NCI-H748 treated with DMSO at 0.1 percent for 48 hours (cell line): ENCODE measurements around the gene NFE2.
"Not testable (repeated sequence)": the region's sequence is repeated elsewhere in the genome, so short reads cannot be mapped to it uniquely, and the experiment has no call there.

Source experiments
- DNase-seq: peaks from one replicate; lab custom pipeline; 2025; lab: John Stamatoyannopoulos, UW

The NFE2 gene

GRCh38 chr12:54300732-54301427, at the start of gene NFE2:
TSS of gene NFE2 (minus strand) at chr12:54301015. CDS start at chr12:54295248, 5,767 bp downstream.
- peak; percentile 15 for DNase-seq

DNA sequence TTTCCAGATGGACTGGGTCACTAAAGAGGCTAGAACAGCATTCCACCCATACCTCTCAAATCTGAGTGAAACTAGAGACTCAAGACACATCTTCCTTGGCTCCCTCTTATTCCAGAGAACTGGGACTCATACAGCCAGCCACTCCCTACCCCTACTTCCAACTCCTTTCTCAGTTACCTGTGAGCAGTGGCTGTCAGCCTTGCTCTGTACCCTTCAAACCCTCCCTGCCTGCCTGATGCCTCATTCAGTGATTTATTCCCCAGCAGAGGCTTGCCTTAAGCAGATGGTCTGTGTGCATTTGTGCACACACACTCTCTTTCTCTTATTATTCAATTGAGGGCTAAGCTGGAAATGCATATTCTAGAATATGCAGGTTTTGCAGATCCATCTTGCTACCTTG, 48.9 kb upstream of the NFE2 start:
- DNase-seq: no peak

- DNase-seq: no peak
These were observed 48.2 kb upstream of the NFE2 start for GRCh38 chr12:54349036-54349435.

DNA sequence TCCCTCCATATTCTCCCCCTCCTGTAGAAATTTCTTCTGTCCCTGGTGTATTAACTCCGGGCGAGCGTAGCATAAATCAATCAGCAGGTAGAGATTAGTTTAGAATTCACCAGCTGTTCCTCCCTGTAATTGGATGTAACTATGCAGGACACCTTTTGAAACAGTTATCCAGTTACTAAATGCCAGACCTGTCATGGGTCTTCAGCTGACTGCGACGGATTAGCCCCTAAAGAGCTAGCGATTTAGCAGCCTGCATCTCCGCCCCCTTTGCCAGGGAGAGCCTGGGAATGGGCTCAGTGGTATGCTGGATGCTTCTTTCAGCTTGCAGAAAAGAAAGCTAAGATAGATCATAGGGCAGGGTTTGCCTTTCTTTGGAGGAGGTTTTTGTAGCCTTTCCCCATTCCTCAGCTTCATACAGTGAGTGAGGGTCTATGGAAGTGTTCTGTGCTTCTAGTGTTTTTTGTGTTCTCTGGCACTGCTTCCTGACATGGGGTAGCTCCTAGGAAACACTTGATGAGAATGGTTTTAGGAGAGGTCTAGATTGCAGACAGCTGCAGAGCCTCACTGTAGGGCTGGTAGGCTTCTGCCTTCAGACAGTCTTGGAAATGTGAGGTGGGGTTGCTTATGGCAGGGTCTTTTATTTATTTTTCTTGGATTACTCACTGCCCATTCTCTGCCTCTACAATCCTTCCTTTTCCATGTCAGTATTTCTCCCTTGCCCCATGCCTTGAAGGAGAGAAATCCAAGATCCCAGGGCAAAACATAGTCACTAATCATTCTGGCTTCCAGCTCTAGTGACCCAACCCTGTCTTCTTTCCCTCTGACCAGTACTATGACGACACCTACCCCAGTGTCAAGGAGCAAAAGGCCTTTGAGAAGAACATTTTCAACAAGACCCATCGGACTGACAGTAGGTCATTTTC, 40.8 kb upstream of the NFE2 start:
- no peak for DNase-seq

GRCh38 chr12:54340846-54341245, 40.0 kb upstream of the NFE2 start:
- DNase-seq: no peak

GRCh38 chr12:54338698-54339296, 38.0 kb upstream of the NFE2 start:
- no peak for DNase-seq

GRCh38 chr12:54337854-54338650, 37.2 kb upstream of the NFE2 start:
- no peak for DNase-seq

DNA sequence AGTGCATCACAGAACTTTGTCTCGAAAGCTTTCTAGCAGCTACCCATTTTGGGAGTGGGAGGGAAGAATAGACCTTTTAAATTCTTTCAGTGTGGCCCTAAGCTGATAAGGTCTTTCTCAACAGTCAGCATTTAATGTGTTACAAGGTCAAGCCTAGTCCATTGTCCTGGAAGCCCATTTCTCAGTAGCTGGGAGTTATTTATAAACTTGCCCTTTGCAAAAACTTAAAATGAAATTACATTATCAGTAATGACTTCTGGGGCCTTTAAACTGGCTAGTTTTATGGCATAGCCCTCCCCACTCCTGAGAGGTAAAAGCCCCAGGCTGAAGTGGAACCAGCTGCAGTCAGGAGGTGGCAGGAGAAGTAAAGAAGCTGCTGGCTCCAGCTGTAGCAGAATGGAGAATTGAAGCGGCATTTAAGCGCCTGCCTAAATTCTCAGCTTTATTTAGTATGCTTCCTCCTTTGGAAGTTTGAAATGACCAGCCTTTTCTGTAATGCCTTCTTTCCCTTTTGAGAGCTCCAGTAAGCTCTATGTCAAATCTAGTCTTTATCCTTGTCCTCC, 36.5 kb upstream of the NFE2 start:
- DNase-seq: no peak

DNA sequence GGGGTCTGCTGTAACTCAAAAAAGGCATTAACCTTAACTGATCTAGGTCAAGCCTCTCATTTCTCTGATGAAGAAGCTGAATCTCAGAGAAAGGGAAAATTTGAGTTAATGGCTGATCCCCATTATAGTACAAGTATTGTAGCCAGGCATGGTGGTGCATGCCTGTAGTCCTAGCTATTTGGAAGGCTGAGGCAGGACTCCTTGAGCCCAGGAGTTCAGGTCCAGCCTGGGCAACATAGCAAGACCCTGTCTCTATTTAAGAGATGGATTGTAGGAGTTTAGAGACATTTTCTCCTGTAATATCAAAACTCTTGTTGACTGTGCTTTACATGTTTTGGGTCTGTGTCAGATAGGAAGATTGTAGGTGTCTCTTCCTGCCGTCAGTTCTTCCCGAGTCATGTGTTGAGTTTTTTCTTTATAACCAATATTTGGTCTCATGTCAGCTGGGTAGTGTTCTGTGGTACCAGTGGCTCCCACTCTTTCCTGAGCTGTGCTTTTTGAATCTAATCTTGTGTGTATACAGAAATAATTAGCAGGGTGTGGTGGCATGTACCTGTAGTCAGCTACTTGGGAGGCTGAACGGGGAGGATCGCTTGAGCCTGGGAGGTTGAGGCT, 32.7 kb upstream of the NFE2 start:
- no peak for DNase-seq

- no peak for DNase-seq
These were observed 30.6 kb upstream of the NFE2 start for GRCh38 chr12:54331461-54331860.

GRCh38 chr12:54330442-54330841, 29.6 kb upstream of the NFE2 start:
- DNase-seq: no peak

- DNase-seq: no peak
These were observed 28.9 kb upstream of the NFE2 start for GRCh38 chr12:54329759-54330158.

DNA sequence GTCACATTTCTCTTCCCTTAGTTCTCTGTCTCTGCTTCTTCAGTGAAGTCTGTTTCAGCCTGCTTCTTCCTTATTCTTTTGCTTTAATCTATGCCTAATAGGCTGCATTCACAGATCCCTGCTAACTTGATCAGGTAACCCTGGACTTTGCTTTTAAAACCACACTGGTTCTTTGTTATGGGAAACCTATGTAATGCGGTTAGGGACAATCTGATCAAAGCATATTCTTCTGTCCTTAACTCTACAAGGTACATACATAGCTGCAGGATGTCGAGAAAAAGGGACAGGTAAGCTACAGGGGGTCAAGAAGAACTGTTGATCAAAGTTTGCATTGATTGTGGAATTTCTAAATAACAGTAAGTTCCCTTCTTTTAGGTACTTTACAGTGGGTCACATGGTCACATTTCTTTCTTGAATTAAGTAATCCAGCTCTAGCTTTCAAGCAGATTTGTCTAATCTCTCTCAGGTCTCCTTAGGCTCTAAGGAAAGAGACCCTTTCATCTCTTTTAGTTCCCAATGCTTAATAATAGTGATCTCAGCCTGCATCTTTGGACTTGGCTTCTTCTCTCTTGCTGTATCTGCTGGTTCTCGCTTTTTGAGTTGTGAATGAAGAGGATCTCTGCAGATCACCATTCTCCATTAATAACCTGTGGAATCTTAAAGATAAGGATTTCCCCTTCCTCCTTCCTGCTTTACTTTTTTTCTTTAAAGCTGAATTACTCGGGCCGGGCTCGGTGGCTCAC, 28.0 kb upstream of the NFE2 start:
- DNase-seq: no peak

GRCh38 chr12:54325442-54326109, 24.8 kb upstream of the NFE2 start:
- DNase-seq: not testable (repeated sequence)

DNA sequence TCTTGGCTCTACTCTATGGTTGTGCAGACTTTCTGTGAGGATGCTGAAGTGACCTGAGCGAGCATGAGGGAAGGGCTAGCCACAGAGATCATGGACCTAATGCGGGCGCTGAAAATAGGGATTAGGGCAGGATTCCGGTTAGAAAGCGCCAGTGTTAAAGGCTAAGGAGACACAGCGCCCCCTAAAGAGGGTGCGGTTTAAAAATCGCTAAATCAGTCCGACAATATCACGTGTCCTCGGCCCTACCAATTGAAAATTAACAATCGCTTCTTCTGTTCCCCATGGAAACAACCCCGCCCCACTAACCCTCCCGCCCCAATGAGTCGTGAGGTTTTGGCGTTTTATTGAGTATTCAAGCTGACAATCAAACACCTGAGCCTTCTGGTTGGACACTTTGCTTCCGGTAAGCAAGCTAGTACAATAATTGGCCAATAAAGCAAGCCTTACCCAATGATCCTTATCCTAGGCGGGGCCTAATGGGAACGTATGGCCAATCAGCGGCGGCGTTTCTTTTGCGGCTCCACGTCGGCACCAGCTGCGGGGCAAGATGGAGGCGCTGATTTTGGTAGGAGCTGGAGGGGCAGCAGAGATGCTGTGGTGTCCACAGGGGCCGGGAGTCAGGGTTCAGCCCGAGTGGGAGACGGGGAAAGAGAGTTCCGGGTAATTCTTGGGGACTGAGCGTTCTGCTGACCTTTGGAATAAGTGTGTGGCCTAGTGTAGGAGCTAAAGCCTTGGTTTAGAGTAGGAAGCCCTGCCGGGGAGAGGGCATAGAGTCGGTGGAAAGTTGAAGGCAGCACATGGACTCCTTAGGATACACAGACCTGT, 24.0 kb upstream of the NFE2 start, which contains the start of gene COPZ1:
TSS of gene COPZ1 (plus strand) at position 515 of the 825 bp plus-strand sequence. CDS start at position 548, 33 bp downstream.
- DNase-seq: peak; percentile 100

GRCh38 chr12:54321363-54321762, 20.5 kb upstream of the NFE2 start:
- no peak for DNase-seq

- not testable (repeated sequence) for DNase-seq
These were observed 11.5 kb upstream of the NFE2 start for GRCh38 chr12:54312309-54312708.

DNA sequence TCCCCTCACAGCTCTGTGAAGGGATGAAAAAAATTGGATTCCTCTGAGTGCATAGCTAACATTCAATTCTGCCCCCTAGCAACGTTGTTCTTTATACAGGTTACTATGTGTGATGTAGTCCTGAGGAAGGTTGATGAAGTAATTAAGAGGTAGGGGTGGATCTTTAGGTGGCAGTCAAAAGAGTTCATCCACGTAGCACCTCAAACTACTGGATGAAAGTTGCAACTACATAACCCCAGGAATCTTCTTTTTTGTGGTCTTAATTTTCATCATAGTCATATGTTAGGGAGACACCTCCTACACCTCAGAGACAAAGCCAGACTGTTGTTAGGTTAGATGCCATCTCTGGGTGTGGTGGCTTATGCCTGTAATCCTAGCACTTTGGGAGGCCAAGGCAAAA, 10.2 kb upstream of the NFE2 start:
- DNase-seq: no peak
